DND-41 (cell line): Measurements from ENCODE around the gene SLC23A1.

Source experiments
- CTCF ChIP-seq: IDR thresholded peaks from 2 replicates; pipeline ENCODE4 v1.5.1; 2012; ENCODE audit warnings: borderline replicate concordance, low read length, moderate library complexity, mild to moderate bottlenecking; ENCODE audit not compliant: poor library complexity, severe bottlenecking; ENCODE audit errors: extremely low read depth
- EZH2 ChIP-seq: IDR thresholded peaks from 3 replicates; pipeline ENCODE4 v1.6.1; 2012; ENCODE audit warnings: borderline replicate concordance, low read depth, mild to moderate bottlenecking, moderate library complexity, low read length, inconsistent platforms; ENCODE audit not compliant: severe bottlenecking

GRCh38 chr5:139371482-139372435 is 11.3 kb downstream of the SLC23A1 start:
- no peak for TF ChIP-seq EZH2
- no peak for TF ChIP-seq CTCF
